B cell (primary cell): ENCODE data around the gene MYL7. TPM values are rescaled to one million over a fixed set of nuclear protein-coding genes. Genes with fewer than 3 reads are reported as not detected.

Experiments
- ATAC-seq: fragments of 200-7000 bp; cut with Tn5 transposase; one replicate; pipeline ENCODE4 v1.10.0; 2021; ENCODE audit warnings: low read depth, mild to moderate bottlenecking, moderate number of reproducible peaks, moderate library complexity
- CTCF ChIA-PET: fragments of 350-600 bp; sonication (Branson Sonifier 250); formaldehyde crosslinking; loops from one replicate; lab custom pipeline; 2021; ENCODE audit warnings: antibody characterized with exemption, inconsistent platforms; lab: Charles Lee
- POLR2A ChIA-PET: fragments of 350-600 bp; sonication (Branson Sonifier 250); formaldehyde crosslinking; loops from one replicate; lab custom pipeline; 2021; ENCODE audit warnings: antibody characterized with exemption; lab: Charles Lee
- DNase-seq: peaks from one replicate; pipeline ENCODE4 v3.0.0; 2013
- H2AFZ ChIP-seq: 2 replicates; pipeline ENCODE4 v1.6.1; 2012; ENCODE audit warnings: mild to moderate bottlenecking, low read depth, low read length; ENCODE audit not compliant: insufficient read depth, poor library complexity, severe bottlenecking
- H3K27ac ChIP-seq, 2 donors: 1 replicate in 1 of 2; 2 replicates in 1 of 2; pipeline ENCODE4 v1.5.1; 2012 to 2013; ENCODE audit warnings: low read length in 2 of 2, mild to moderate bottlenecking in 2 of 2, moderate library complexity in 1 of 2
- H3K27me3 ChIP-seq, 4 experiments: fragments of 200-600 bp in 1 of 4; sonication (generic) in 1 of 4; replicated peaks in 1 of 4; 1 replicate in 2 of 4; 2 replicates in 2 of 4; pipeline versions ENCODE4 v1.6.1 to v1.7.0; 2013 to 2016; ENCODE audit warnings: low read length in 3 of 4, mild to moderate bottlenecking in 2 of 4, mixed read lengths in 1 of 4, moderate library complexity in 1 of 4; ENCODE audit not compliant: insufficient read depth in 4 of 4, control insufficient read depth in 3 of 4; ENCODE audit errors: control extremely low read depth in 1 of 4
- H3K36me3 ChIP-seq, 2 experiments: replicated peaks in 1 of 2; 1 replicate in 1 of 2; 2 replicates in 1 of 2; pipeline versions ENCODE4 v1.6.1 to v1.7.1; 2013; ENCODE audit warnings: low read length in 1 of 2; ENCODE audit not compliant: insufficient read depth in 2 of 2, control insufficient read depth in 1 of 2; ENCODE audit errors: control extremely low read depth in 1 of 2, extremely low read depth in 1 of 2
- H3K4me1 ChIP-seq, 2 donors: fragments of 200-600 bp in 1 of 2; sonication (generic) in 1 of 2; 1 replicate in 1 of 2; 2 replicates in 1 of 2; pipeline versions ENCODE4 v1.5.1 to v1.6.1; 2013 to 2017; ENCODE audit warnings: low read length in 2 of 2; ENCODE audit not compliant: control insufficient read depth in 2 of 2, insufficient read depth in 2 of 2
- H3K4me2 ChIP-seq: replicated peaks from 2 replicates; pipeline ENCODE3; 2012; ENCODE audit warnings: mild to moderate bottlenecking, low read depth, low read length; ENCODE audit not compliant: poor library complexity, severe bottlenecking
- H3K4me3 ChIP-seq, 5 experiments: fragments of 200-600 bp in 1 of 5; sonication (generic) in 1 of 5; 1 replicate in 3 of 5; 2 replicates in 2 of 5; pipeline versions ENCODE4 v1.5.1 to v1.7.0; 2011 to 2016; ENCODE audit warnings: low read length in 4 of 5, mild to moderate bottlenecking in 4 of 5, low read depth in 2 of 5, control low read depth in 1 of 5, moderate library complexity in 1 of 5; ENCODE audit not compliant: insufficient read depth in 1 of 5; ENCODE audit errors: control extremely low read depth in 1 of 5, extremely low read depth in 1 of 5
- H3K79me2 ChIP-seq: fragments of 200-600 bp; sonication (generic); one replicate; pipeline ENCODE4 v1.6.0; 2016; ENCODE audit warnings: low read length; ENCODE audit not compliant: control insufficient read depth, insufficient read depth
- H3K9ac ChIP-seq: fragments of 200-600 bp; sonication (generic); 2 replicates; pipeline ENCODE4 v1.6.1; 2017; ENCODE audit warnings: mild to moderate bottlenecking, low read length, moderate library complexity
- H3K9me3 ChIP-seq, 3 donors: one replicate each; pipeline versions ENCODE4 v1.6.1 to v1.7.1; 2013; ENCODE audit warnings: low read length in 2 of 3; ENCODE audit not compliant: control insufficient read depth in 2 of 3, insufficient read depth in 1 of 3; ENCODE audit errors: control extremely low read depth in 1 of 3
- H4K20me1 ChIP-seq: 2 replicates; pipeline ENCODE4 v1.6.0; 2012; ENCODE audit warnings: mild to moderate bottlenecking, low read length; ENCODE audit not compliant: insufficient read depth, control insufficient read depth, poor library complexity, severe bottlenecking
- H3K27ac Mint-ChIP-seq: one replicate; pipeline ENCODE4 v1.8.0; 2021; ENCODE audit warnings: mixed read lengths
- H3K27me3 Mint-ChIP-seq: one replicate; pipeline ENCODE4 v1.8.0; 2021; ENCODE audit warnings: mixed read lengths
- H3K4me1 Mint-ChIP-seq: one replicate; pipeline ENCODE4 v1.8.0; 2021; ENCODE audit warnings: mixed read lengths
- H3K4me3 Mint-ChIP-seq: one replicate; pipeline ENCODE4 v1.8.0; 2021; ENCODE audit warnings: mixed read lengths
- H3K9me3 Mint-ChIP-seq: one replicate; pipeline ENCODE4 v1.8.0; 2022; ENCODE audit warnings: mixed read lengths; ENCODE audit not compliant: insufficient read depth
- CTCF ChIP-seq: fragments of 200-600 bp; IDR thresholded peaks from one replicate; pipeline ENCODE4 v1.8.0; 2022; ENCODE audit warnings: antibody characterized with exemption, mild to moderate bottlenecking
- EZH2 ChIP-seq: IDR thresholded peaks from 2 replicates; pipeline ENCODE4 v1.6.1; 2012; ENCODE audit warnings: borderline replicate concordance, low read depth, mild to moderate bottlenecking, moderate library complexity, low read length; ENCODE audit not compliant: insufficient read depth, poor library complexity, severe bottlenecking
- WGBS: methylation state at CpG from one replicate; pipeline ENCODE4 v1.1.5; 2013; ENCODE audit warnings: missing lambda C conversion rate; ENCODE audit not compliant: insufficient coverage; 5-methylcytosine and 5-hydroxymethylcytosine counted together
- intact Hi-C: fragments of 100-400 bp; cut with micrococcal nuclease; formaldehyde crosslinking; loops from one replicate; pipeline ENCODE4 v1.10.0; 2022
- polyA plus RNA-seq: library from polyadenylated mRNA; depleted of rRNA; stranded (reverse); fragments of >200 nt; gene quantifications from 2 replicates; pipeline ENCODE4 v1.2.3, GENCODE V29; 2012
- total RNA-seq, 2 donors: library from RNA; stranded (reverse); fragments of 120-200 nt in 1 of 2; gene quantifications; 1 replicate in 1 of 2; 2 replicates in 1 of 2; pipeline versions ENCODE4 v1.2.3 to v1.2.4, GENCODE V29; 2013 to 2022

MYL7 gene
- total and polyA plus RNA-seq, 2 donors (not counting 1 experiment from before 2014, with no cell fraction given): not detected

- H3K4me3 Mint-ChIP-seq: no peak overlapping the region
- H3K9me3 Mint-ChIP-seq: no peaks in the 10 kb centered on the region
- peaks cover 7% of the 10 kb centered on the region for H3K4me1 Mint-ChIP-seq
Measured at GRCh38 chr7:44151956-44152355, 10.8 kb upstream of the MYL7 start.

More at GRCh38 chr7:44151956-44152355, 10.8 kb upstream of the MYL7 start:
- ATAC-seq (no peak), DNase-seq (no peak)
- TF ChIP-seq EZH2 (no peak), CTCF (no peak)
- 96% methylated on average over 7 of the region's 9 CpGs for WGBS
- H3K4me3 ChIP-seq: no peak overlapping the region
- no peaks in the 10 kb centered on the region for H3K79me2 ChIP-seq
- POLR2A ChIA-PET: no interaction called here
- H3K9me3 ChIP-seq: no peaks in the 10 kb centered on the region
- H3K27ac ChIP-seq: no peak overlapping the region
- H3K27me3 ChIP-seq: no peaks in the 10 kb centered on the region
- no peak overlapping the region for H2AFZ ChIP-seq
- no peak overlapping the region for H3K9ac ChIP-seq
- no peaks in the 10 kb centered on the region for H3K36me3 ChIP-seq
- CTCF ChIA-PET: no interaction called here
- Mint-ChIP-seq H3K27me3 (no peaks in the 10 kb centered on the region), H3K27ac (no peak overlapping the region)
- H3K4me2 ChIP-seq: no peak overlapping the region
- no peaks in the 10 kb centered on the region for H4K20me1 ChIP-seq
- intact Hi-C loops: no loop called here
- peaks cover 0 to 11% of the 10 kb centered on the region in 2 donors for H3K4me1 ChIP-seq
